HepG2 (cell line): Measurements from ENCODE around the gene BICRAL. TPM values are rescaled to one million over a fixed set of nuclear protein-coding genes. Genes with fewer than 3 reads are reported as not detected.

Experiments
- ARHGAP35 ChIP-seq: sonication (generic); formaldehyde crosslinking; IDR thresholded peaks from 2 replicates; pipeline ENCODE4 v1.9.0; 2022; ENCODE audit warnings: mild to moderate bottlenecking, inconsistent platforms, moderate library complexity, missing genetic modification reagents, borderline replicate concordance
- E2F5 ChIP-seq: sonication (generic); formaldehyde crosslinking; conservative IDR thresholded peaks from 2 replicates; pipeline ENCODE4 v1.4.0; 2020; ENCODE audit warnings: missing genetic modification reagents
- JUND ChIP-seq: sonication (generic); formaldehyde crosslinking; IDR thresholded peaks from 2 replicates; pipeline ENCODE4 v1.8.0; 2022; ENCODE audit warnings: mild to moderate bottlenecking, missing genetic modification reagents
- KLF13 ChIP-seq: sonication (generic); formaldehyde crosslinking; IDR thresholded peaks from 2 replicates; pipeline ENCODE4 v1.4.0; 2020; ENCODE audit warnings: mild to moderate bottlenecking, missing genetic modification reagents
- KMT2B ChIP-seq: IDR thresholded peaks from 2 replicates; pipeline ENCODE4 v1.6.1; 2016; ENCODE audit warnings: missing genetic modification reagents, missing compliant biosample characterization
- NONO ChIP-seq, 2 experiments: fragments of 450-650 bp in 1 of 2; sonication (generic) in 1 of 2; formaldehyde crosslinking in 1 of 2; IDR thresholded peaks in 1 of 2; conservative IDR thresholded peaks in 1 of 2; 2 replicates each; pipeline versions ENCODE4 v1.6.1 to v1.8.0; 2017 to 2022; ENCODE audit warnings: mild to moderate bottlenecking in 1 of 2, missing genetic modification reagents in 1 of 2, moderate library complexity in 1 of 2
- PATZ1 ChIP-seq: sonication (generic); formaldehyde crosslinking; IDR thresholded peaks from 2 replicates; pipeline ENCODE4 v1.4.0; 2020; ENCODE audit warnings: missing genetic modification reagents
- SOX6 ChIP-seq, 2 experiments: fragments of 450-650 bp in 1 of 2; sonication (generic) in 1 of 2; formaldehyde crosslinking in 1 of 2; IDR thresholded peaks; 2 replicates each; pipeline versions ENCODE4 v1.4.0 to v1.6.1; 2017 to 2020; ENCODE audit warnings: antibody characterized with exemption in 1 of 2, mild to moderate bottlenecking in 1 of 2, missing genetic modification reagents in 1 of 2
- XRCC5 ChIP-seq: fragments of 200-400 bp; formaldehyde crosslinking; optimal IDR thresholded peaks from 2 replicates; pipeline ENCODE3; 2017; ENCODE audit warnings: mild to moderate bottlenecking, low read length
- ZHX1 ChIP-seq: sonication (generic); formaldehyde crosslinking; IDR thresholded peaks from 2 replicates; pipeline ENCODE4 v1.8.1; 2022; ENCODE audit warnings: low read depth, mild to moderate bottlenecking, missing genetic modification reagents
- ZNF335 ChIP-seq: sonication (generic); formaldehyde crosslinking; IDR thresholded peaks from 2 replicates; pipeline ENCODE4 v1.4.0; 2020; ENCODE audit warnings: missing genetic modification reagents
- ZNF362 ChIP-seq: sonication (generic); formaldehyde crosslinking; IDR thresholded peaks from 2 replicates; pipeline ENCODE4 v1.4.0; 2020; ENCODE audit warnings: missing genetic modification reagents, mild to moderate bottlenecking, borderline replicate concordance
- ZSCAN12 ChIP-seq: sonication (generic); formaldehyde crosslinking; IDR thresholded peaks from 2 replicates; pipeline ENCODE4 v1.9.0; 2021; ENCODE audit warnings: mild to moderate bottlenecking, missing genetic modification reagents
- polyA plus RNA-seq, 8 experiments: library from polyadenylated mRNA; depleted of rRNA in 3 of 8; stranded (reverse) in 7 of 8; unstranded in 1 of 8; fragments of >200 nt; fragmentation: Illumina TruSeq in 4 of 8; extraction: Trizol in 4 of 8; gene quantifications; 2 replicates each; pipeline versions ENCODE4 v1.2.1 to v1.2.3, GENCODE V29; 2011 to 2016; ENCODE audit warnings: low read depth in 4 of 8, missing spikeins in 1 of 8, mixed read lengths in 1 of 8; ENCODE audit not compliant: insufficient read depth in 1 of 8
- total RNA-seq, 5 experiments: library from RNA; depleted of rRNA; stranded (reverse); fragments of >200 nt; fragmentation: Illumina TruSeq; extraction: Trizol; gene quantifications; 2 replicates each; pipeline ENCODE4 v1.2.3, GENCODE V29; 2016; ENCODE audit warnings: low read depth in 1 of 5
- TF ChIP-seq, protein P1 (sequence below): sonication (generic); formaldehyde crosslinking; IDR thresholded peaks from 2 replicates; pipeline ENCODE4 v1.5.0; 2020; ENCODE audit warnings: missing genetic modification reagents
- TF ChIP-seq, protein P2 (sequence below): sonication (generic); formaldehyde crosslinking; IDR thresholded peaks from 2 replicates; pipeline ENCODE4 v1.4.0; 2020; ENCODE audit warnings: mild to moderate bottlenecking, missing genetic modification reagents
- TF ChIP-seq, protein P3 (sequence below): IDR thresholded peaks from 2 replicates; pipeline ENCODE4 v1.6.1; 2016; ENCODE audit warnings: low read depth, control low read depth

BICRAL gene
- total and polyA plus RNA-seq, 2 of the 13 experiments (the other 11 are each of a cell fraction or from before 2014, with no cell fraction given): 5.0 to 13.5 TPM

DNA sequence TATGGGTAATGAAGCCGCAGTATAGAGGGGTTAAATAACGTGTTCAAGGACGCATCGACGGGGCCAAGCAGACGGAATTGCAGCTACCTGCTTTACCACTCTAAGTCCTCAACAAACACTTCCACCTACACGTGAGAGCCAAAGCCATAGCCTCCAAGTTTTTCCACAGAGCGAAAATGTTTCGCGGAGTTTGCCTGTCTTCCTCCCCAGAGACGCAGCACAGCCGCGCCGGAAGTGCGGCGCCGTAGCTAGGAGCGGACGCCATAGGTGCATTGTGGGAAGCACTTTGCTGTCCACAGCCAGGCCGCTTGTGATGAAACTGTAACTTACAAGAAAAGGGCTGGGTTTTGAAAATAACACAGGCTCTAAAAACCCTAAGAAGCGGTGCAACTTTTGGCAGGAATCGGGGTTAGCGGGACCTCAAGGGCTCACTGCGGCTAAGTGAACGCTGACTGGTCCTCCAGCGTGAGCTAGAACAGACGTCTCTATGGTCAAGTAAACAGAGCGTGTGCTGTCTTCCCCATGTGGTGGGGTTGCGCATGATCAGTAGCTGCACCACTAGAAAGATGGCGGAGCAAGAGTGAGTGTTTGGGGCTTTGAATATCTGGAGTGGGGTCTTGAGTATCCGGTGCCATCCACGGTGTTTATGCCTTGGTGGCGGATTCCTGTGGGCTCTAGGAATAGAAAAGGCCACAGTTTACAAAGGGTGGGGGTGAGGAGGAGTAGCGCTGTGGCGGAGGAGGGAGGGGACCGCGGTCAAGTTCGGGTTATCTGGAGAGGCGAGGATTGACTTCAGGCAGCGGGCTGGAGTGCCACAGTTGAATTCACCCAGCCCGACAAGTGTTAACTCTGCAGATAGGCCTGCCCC, 97.8 kb downstream of the BICRAL start, which contains the start of gene RPL7L1 (continued):
- TF ChIP-seq, protein P1, sequence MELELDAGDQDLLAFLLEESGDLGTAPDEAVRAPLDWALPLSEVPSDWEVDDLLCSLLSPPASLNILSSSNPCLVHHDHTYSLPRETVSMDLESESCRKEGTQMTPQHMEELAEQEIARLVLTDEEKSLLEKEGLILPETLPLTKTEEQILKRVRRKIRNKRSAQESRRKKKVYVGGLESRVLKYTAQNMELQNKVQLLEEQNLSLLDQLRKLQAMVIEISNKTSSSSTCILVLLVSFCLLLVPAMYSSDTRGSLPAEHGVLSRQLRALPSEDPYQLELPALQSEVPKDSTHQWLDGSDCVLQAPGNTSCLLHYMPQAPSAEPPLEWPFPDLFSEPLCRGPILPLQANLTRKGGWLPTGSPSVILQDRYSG (CRISPR knock-in tag): peak; percentile 48
- TF ChIP-seq KLF13 (CRISPR knock-in tag): peak; percentile 77; the same call in 1 of the 2 replicates
- TF ChIP-seq PATZ1 (CRISPR knock-in tag): peak; percentile 39; the same call in 1 of the 2 replicates
- peak; percentile 73 for TF ChIP-seq XRCC5
- peak; percentile 85; the same call in 1 of the 2 replicates for TF ChIP-seq ARHGAP35
- peak; percentile 89; the same call in 1 of the 2 replicates for TF ChIP-seq ZSCAN12 (CRISPR knock-in tag)
- TF ChIP-seq JUND (CRISPR knock-in tag): peak; percentile 12; the same call in 1 of the 2 replicates
- TF ChIP-seq ZNF335: peak; percentile 93
- TF ChIP-seq KMT2B (CRISPR knock-in tag): peak; percentile 95
- no peak for TF ChIP-seq NONO (IDR thresholded peaks at IDR 0.05)
- peak; percentile 77 for TF ChIP-seq NONO (CRISPR knock-in tag; conservative IDR thresholded peaks at IDR 0.05)
- no peak for TF ChIP-seq SOX6 (IDR thresholded peaks at IDR 0.05)
- no peak; the same call in 1 of the 2 replicates for TF ChIP-seq SOX6 (CRISPR knock-in tag; IDR thresholded peaks at IDR 0.05)
- TF ChIP-seq ZHX1: no peak
- TF ChIP-seq, protein P2, sequence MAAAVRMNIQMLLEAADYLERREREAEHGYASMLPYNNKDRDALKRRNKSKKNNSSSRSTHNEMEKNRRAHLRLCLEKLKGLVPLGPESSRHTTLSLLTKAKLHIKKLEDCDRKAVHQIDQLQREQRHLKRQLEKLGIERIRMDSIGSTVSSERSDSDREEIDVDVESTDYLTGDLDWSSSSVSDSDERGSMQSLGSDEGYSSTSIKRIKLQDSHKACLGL (CRISPR knock-in tag): no peak
- TF ChIP-seq ZNF362 (CRISPR knock-in tag): peak; percentile 37; the same call in 1 of the 2 replicates
- TF ChIP-seq, protein P3, sequence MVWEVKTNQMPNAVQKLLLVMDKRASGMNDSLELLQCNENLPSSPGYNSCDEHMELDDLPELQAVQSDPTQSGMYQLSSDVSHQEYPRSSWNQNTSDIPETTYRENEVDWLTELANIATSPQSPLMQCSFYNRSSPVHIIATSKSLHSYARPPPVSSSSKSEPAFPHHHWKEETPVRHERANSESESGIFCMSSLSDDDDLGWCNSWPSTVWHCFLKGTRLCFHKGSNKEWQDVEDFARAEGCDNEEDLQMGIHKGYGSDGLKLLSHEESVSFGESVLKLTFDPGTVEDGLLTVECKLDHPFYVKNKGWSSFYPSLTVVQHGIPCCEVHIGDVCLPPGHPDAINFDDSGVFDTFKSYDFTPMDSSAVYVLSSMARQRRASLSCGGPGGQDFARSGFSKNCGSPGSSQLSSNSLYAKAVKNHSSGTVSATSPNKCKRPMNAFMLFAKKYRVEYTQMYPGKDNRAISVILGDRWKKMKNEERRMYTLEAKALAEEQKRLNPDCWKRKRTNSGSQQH: no peak; the same call in 1 of the 2 replicates
- TF ChIP-seq E2F5 (CRISPR knock-in tag): no peak
